ENCODE results near the gene TTLL5. TPM values are rescaled to one million over a fixed set of nuclear protein-coding genes. Genes with fewer than 3 reads are reported as not detected.

The TTLL5 gene
- total and polyA plus RNA-seq, 2 of the 4 experiments (the other 2 are of a cell fraction), result 11.9 to 16.7 TPM

DNA sequence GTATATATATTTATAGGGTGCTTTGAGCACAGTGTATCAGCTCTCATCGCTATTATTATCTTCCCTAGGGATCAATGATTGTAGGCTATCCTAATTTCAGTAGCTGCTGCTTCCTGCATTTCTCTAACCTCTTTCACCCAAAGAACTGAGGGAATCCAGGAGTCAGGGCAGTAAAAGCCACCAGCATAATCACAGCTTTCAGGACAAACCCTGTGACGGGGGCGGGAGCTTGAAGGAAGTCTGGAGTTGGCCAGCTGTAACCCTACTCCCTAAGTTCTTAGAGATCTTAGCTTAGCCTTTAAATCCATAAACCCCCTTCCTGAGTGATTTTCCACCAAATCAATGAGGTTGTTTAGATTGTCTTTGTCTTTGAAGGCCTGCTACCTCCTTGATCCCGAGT, 48.9 kb upstream of the TTLL5 start (continued):
- TF ChIP-seq USF2 (IDR thresholded peaks at IDR 0.05; ENCODE audit: low read depth, low read length) (no peak), RAD21 (IDR thresholded peaks at IDR 0.05; ENCODE audit: low read length) (no peak), CEBPB (IDR thresholded peaks at IDR 0.05; ENCODE audit: low read depth, low read length) (no peak), SMC3 (IDR thresholded peaks at IDR 0.05; ENCODE audit: low read depth, low read length) (no peak), FOS (IDR thresholded peaks at IDR 0.05; ENCODE audit: low read depth, low read length) (no peak)
- TF ChIP-seq, protein P1, sequence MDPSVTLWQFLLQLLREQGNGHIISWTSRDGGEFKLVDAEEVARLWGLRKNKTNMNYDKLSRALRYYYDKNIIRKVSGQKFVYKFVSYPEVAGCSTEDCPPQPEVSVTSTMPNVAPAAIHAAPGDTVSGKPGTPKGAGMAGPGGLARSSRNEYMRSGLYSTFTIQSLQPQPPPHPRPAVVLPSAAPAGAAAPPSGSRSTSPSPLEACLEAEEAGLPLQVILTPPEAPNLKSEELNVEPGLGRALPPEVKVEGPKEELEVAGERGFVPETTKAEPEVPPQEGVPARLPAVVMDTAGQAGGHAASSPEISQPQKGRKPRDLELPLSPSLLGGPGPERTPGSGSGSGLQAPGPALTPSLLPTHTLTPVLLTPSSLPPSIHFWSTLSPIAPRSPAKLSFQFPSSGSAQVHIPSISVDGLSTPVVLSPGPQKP (IDR thresholded peaks at IDR 0.05; ENCODE audit: borderline replicate concordance, low read depth, low read length), result no peak
